MM.1S (cell line): ENCODE results near the gene TSPYL1.

Experiments
- EZH2 ChIP-seq: fragments of 300-600 bp; sonication (generic); optimal IDR thresholded peaks from 2 replicates; pipeline ENCODE3; 2017; ENCODE audit warnings: low read depth, mild to moderate bottlenecking, antibody characterized with exemption, low read length, mixed read lengths
- EZH2phosphoT487 ChIP-seq: fragments of 300-600 bp; sonication (generic); IDR thresholded peaks from 2 replicates; pipeline ENCODE4 v1.6.1; 2018; ENCODE audit warnings: antibody characterized with exemption, low read length
- TF ChIP-seq, protein P1 (sequence below): fragments of 300-600 bp; sonication (generic); IDR thresholded peaks from 2 replicates; pipeline ENCODE4 v1.5.1; 2016; ENCODE audit warnings: antibody characterized with exemption, low read length, mixed read lengths

DNA sequence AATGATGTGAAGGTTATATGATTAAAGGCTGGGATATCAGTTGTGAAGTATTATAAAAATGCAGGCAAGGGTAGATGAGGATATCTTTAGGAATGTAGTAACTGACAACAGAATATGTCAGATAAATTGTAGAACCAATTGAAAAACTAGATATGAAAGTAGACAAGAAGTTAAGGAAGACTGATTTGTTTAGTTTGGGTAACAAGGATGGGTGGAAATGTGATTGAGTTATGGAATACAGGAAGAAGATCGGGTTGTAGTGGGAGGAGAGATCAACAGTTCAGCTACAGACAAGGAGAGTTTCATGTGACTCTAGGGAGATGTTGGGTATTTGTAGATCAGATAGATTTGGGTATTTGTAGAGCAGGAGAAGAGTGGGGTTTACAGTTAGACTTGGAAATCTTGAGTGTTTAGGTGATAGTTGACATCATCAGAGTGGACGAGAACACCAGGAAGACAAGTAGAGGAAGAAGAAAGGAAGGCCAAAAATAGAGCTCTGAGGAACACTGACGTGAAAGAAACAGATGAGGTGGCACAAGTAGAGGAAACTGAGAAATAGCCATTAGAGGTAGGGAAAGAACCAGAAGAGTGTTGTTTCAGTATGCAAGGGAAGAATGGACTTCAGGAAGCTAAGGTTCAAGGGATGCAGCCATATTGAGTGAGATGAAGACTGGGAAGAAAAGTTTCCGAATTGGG lies 12.1 kb upstream of the TSPYL1 start:
- TF ChIP-seq, protein P1, sequence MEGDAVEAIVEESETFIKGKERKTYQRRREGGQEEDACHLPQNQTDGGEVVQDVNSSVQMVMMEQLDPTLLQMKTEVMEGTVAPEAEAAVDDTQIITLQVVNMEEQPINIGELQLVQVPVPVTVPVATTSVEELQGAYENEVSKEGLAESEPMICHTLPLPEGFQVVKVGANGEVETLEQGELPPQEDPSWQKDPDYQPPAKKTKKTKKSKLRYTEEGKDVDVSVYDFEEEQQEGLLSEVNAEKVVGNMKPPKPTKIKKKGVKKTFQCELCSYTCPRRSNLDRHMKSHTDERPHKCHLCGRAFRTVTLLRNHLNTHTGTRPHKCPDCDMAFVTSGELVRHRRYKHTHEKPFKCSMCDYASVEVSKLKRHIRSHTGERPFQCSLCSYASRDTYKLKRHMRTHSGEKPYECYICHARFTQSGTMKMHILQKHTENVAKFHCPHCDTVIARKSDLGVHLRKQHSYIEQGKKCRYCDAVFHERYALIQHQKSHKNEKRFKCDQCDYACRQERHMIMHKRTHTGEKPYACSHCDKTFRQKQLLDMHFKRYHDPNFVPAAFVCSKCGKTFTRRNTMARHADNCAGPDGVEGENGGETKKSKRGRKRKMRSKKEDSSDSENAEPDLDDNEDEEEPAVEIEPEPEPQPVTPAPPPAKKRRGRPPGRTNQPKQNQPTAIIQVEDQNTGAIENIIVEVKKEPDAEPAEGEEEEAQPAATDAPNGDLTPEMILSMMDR, result no peak
- no peak for TF ChIP-seq EZH2
- no peak for TF ChIP-seq EZH2phosphoT487
